Endothelial cell of umbilical vein (primary cell): ENCODE data around the gene ECPAS. TPM values are rescaled to one million over a fixed set of nuclear protein-coding genes. Genes with fewer than 3 reads are reported as not detected.

Experiments used
- BruUV-seq: library from RNA; stranded (reverse); fragments of 400-500 nt; replicated peaks from 2 replicates; lab custom pipeline; 2021; lab: Mats Ljungman, UMichigan
- CTCF ChIA-PET: fragments of 300-600, 350-600 bp; sonication (Branson Sonifier 250); formaldehyde crosslinking; loops from one replicate; lab custom pipeline; 2021; ENCODE audit warnings: antibody characterized with exemption, inconsistent platforms; lab: Charles Lee
- POLR2A ChIA-PET: fragments of 300-600, 350-600 bp; sonication (Branson Sonifier 250); formaldehyde crosslinking; loops from one replicate; lab custom pipeline; 2021; ENCODE audit warnings: antibody characterized with exemption, inconsistent platforms; lab: Charles Lee
- DNase-seq: peaks from one replicate; pipeline ENCODE4 v3.0.0-alpha.2; 2011; ENCODE audit warnings: low read depth, low spot score
- FAIRE-seq: peaks from 2 replicates; lab custom pipeline; 2011; peaks lifted over from hg19 to GRCh38; lab: Jason Lieb, UNC
- H2AFZ ChIP-seq: 2 replicates; pipeline ENCODE4 v1.6.0; 2012; ENCODE audit warnings: low read depth, low read length, control low read depth, inconsistent platforms
- H3K27ac ChIP-seq: 2 replicates; pipeline ENCODE4 v1.5.1; 2011; ENCODE audit warnings: low read depth, mild to moderate bottlenecking, control low read depth, low read length, moderate library complexity; ENCODE audit not compliant: insufficient read depth
- H3K27me3 ChIP-seq, 2 experiments: 2 replicates each; pipeline versions ENCODE4 v1.6.0 to v1.6.1; 2011; ENCODE audit warnings: low read length in 2 of 2, mixed read lengths in 1 of 2; ENCODE audit not compliant: control insufficient read depth in 2 of 2, insufficient read depth in 2 of 2
- H3K36me3 ChIP-seq, 2 experiments: 2 replicates in 1 of 2; 3 replicates in 1 of 2; pipeline ENCODE4 v1.5.1; 2011; ENCODE audit warnings: low read length in 2 of 2, mild to moderate bottlenecking in 1 of 2, moderate library complexity in 1 of 2; ENCODE audit not compliant: control insufficient read depth in 2 of 2, insufficient read depth in 2 of 2; ENCODE audit errors: extremely low read depth in 1 of 2
- H3K4me1 ChIP-seq: 3 replicates; pipeline ENCODE4 v1.5.1; 2011; ENCODE audit warnings: mild to moderate bottlenecking, low read length; ENCODE audit not compliant: control insufficient read depth, insufficient read depth; ENCODE audit errors: extremely low read depth
- H3K4me2 ChIP-seq: 2 replicates; pipeline ENCODE4 v1.6.1; 2011; ENCODE audit warnings: low read length, control low read depth, mixed read lengths; ENCODE audit not compliant: insufficient read depth
- H3K4me3 ChIP-seq, 3 experiments: fragments of 200-600 bp in 1 of 3; sonication (generic), shearing (Covaris generic) in 1 of 3; replicated peaks in 1 of 3; 2 replicates each; pipeline ENCODE4 v1.5.1; 2011 to 2016; ENCODE audit warnings: control low read depth in 3 of 3, low read length in 3 of 3, mild to moderate bottlenecking in 2 of 3, inconsistent platforms in 1 of 3, low read depth in 1 of 3, moderate library complexity in 1 of 3; ENCODE audit not compliant: insufficient read depth in 1 of 3
- H3K79me2 ChIP-seq: 2 replicates; pipeline ENCODE4 v1.6.0; 2012; ENCODE audit warnings: low read length, inconsistent platforms; ENCODE audit not compliant: control insufficient read depth, insufficient read depth
- H3K9ac ChIP-seq: replicated peaks from 2 replicates; pipeline ENCODE3; 2011; ENCODE audit warnings: low read length, control low read depth; ENCODE audit not compliant: insufficient read depth; ENCODE audit errors: extremely low read depth
- H3K9me1 ChIP-seq: replicated peaks from 3 replicates; pipeline ENCODE4 v1.6.0; 2011; ENCODE audit warnings: mild to moderate bottlenecking, low read length; ENCODE audit not compliant: control insufficient read depth, insufficient read depth; ENCODE audit errors: extremely low read depth
- H3K9me3 ChIP-seq: replicated peaks from 2 replicates; pipeline ENCODE4 v1.5.1; 2012; ENCODE audit warnings: low read length, inconsistent platforms; ENCODE audit not compliant: control insufficient read depth, insufficient read depth
- H4K20me1 ChIP-seq: replicated peaks from 2 replicates; pipeline ENCODE3; 2011; ENCODE audit warnings: mild to moderate bottlenecking, low read length; ENCODE audit not compliant: control insufficient read depth, insufficient read depth; ENCODE audit errors: extremely low read depth
- CTCF ChIP-seq, 2 donors: IDR thresholded peaks; 1 replicate in 1 of 2; 2 replicates in 1 of 2; pipeline ENCODE4 v1.5.1; 2011; ENCODE audit warnings: low read length in 2 of 2, mild to moderate bottlenecking in 2 of 2, moderate library complexity in 2 of 2, control low read depth in 1 of 2, inconsistent platforms in 1 of 2, low read depth in 1 of 2; ENCODE audit not compliant: insufficient read depth in 1 of 2; ENCODE audit errors: extremely low read depth in 1 of 2
- EZH2 ChIP-seq: IDR thresholded peaks from 2 replicates; pipeline ENCODE4 v1.6.1; 2012; ENCODE audit warnings: borderline replicate concordance, low read depth, mild to moderate bottlenecking, moderate library complexity, low read length, inconsistent platforms; ENCODE audit not compliant: severe bottlenecking
- FOS ChIP-seq: IDR thresholded peaks from 2 replicates; pipeline ENCODE4 v1.6.1; 2011; ENCODE audit warnings: mild to moderate bottlenecking, low read length, moderate library complexity, borderline replicate concordance; ENCODE audit not compliant: insufficient read depth
- GATA2 ChIP-seq: IDR thresholded peaks from 2 replicates; pipeline ENCODE4 v1.7.0; 2011; ENCODE audit warnings: low read depth, mild to moderate bottlenecking, moderate library complexity, mixed read lengths, low read length; ENCODE audit not compliant: insufficient read length, insufficient read depth
- JUN ChIP-seq: IDR thresholded peaks from 2 replicates; pipeline ENCODE4 v1.6.1; 2011; ENCODE audit warnings: borderline replicate concordance, low read depth; ENCODE audit not compliant: insufficient read length, insufficient read depth
- MAX ChIP-seq: IDR thresholded peaks from 2 replicates; pipeline ENCODE4 v1.6.1; 2011; ENCODE audit not compliant: insufficient read depth, insufficient read length
- MYC ChIP-seq: IDR thresholded peaks from one replicate; pipeline ENCODE4 v1.6.1; 2011; ENCODE audit warnings: mild to moderate bottlenecking, low read depth, low read length
- POLR2A ChIP-seq: IDR thresholded peaks from 2 replicates; pipeline ENCODE4 v1.6.1; 2012; ENCODE audit warnings: low read depth, mild to moderate bottlenecking, control low read depth, low read length
- POLR2AphosphoS5 ChIP-seq: IDR thresholded peaks from 2 replicates; pipeline ENCODE4 v1.6.1; 2012; ENCODE audit warnings: low read depth, mild to moderate bottlenecking, control low read depth, low read length, moderate library complexity; ENCODE audit not compliant: insufficient read depth
- dilution Hi-C: fragments of 300-500 bp; cut with MboI; formaldehyde crosslinking; loops from one replicate; pipeline ENCODE4 v1.15.0; 2019; ENCODE audit warnings: low sequenced_read_pairs; ENCODE audit not compliant: extremely low pct_ligation_motif_present
- intact Hi-C: fragments of 100-400 bp; cut with micrococcal nuclease; formaldehyde crosslinking; loops from one replicate; pipeline ENCODE4 v1.10.0; 2022
- polyA plus RNA-seq, 4 experiments: library from polyadenylated mRNA; depleted of rRNA in 3 of 4; stranded (reverse) in 3 of 4; unstranded in 1 of 4; fragments of >200 nt; gene quantifications; 2 replicates each; pipeline versions ENCODE4 v1.2.1 to v1.2.3, GENCODE V29; 2011 to 2012; ENCODE audit warnings: missing spikeins in 1 of 4
- total RNA-seq: library from RNA; stranded (reverse); gene quantifications from 2 replicates; pipeline ENCODE4 v1.2.3, GENCODE V29; 2021

Gene ECPAS
- total and polyA plus RNA-seq, 2 donors (not counting 3 experiments of a cell fraction or from before 2014, with no cell fraction given): 17.9 to 89.3 TPM

GRCh38 chr9:111429175-111429574 lies 55.0 kb downstream of the ECPAS start:
- Histone ChIP-seq H4K20me1 (no peaks in the 10 kb centered on the region), H2AFZ (no peak overlapping the region), H3K9me1 (no peaks in the 10 kb centered on the region), H3K36me3 (peaks cover 6 to 22% of the 10 kb centered on the region in 2 experiments), H3K4me2 (no peak overlapping the region), H3K79me2 (no peaks in the 10 kb centered on the region), H3K27me3 (no peaks in the 10 kb centered on the region), H3K9ac (no peak overlapping the region), H3K9me3 (no peaks in the 10 kb centered on the region), H3K4me1 (peaks cover 8% of the 10 kb centered on the region), H3K4me3 (no peak overlapping the region), H3K27ac (no peak overlapping the region)
- TF ChIP-seq FOS (no peak), EZH2 (no peak), POLR2A (no peak), POLR2AphosphoS5 (no peak), GATA2 (no peak), MAX (no peak), CTCF (IDR thresholded peaks at IDR 0.05; ENCODE audit: extremely low read depth in 1 of 2, insufficient read depth in 1 of 2, low read depth in 1 of 2, low read length in 2 of 2) (no peak), JUN (no peak), MYC (no peak)
- intact Hi-C loops: no loop called here
- no TSS peak for BruUV-seq
- no peak for DNase-seq
- no peak for FAIRE-seq
- CTCF ChIA-PET: interaction anchor here (1.0 kb wide), 1 partner anchor 15 kb away, joined by 3 read pairs; no protein-coding TSS in a partner anchor
- dilution Hi-C loops: no loop called here
- POLR2A ChIA-PET: no interaction called here
